Central memory CD8-positive, alpha-beta T cell (primary cell): ENCODE data around the gene AANAT.
"Not testable (repeated sequence)": the region's sequence is repeated elsewhere in the genome, so short reads cannot be mapped to it uniquely, and the experiment has no call there.

Experiments
- ATAC-seq: fragments of 150-1000 bp; cut with Tn5 transposase; replicated peaks from 2 replicates; pipeline ENCODE4 v1.10.0; 2022; ENCODE audit warnings: mild to moderate bottlenecking, moderate FRiP score, moderate number of reproducible peaks; ENCODE audit not compliant: poor library complexity, severe bottlenecking; ENCODE audit errors: extremely low read depth
- DNase-seq, 2 donors: peaks; one replicate each; pipeline ENCODE4 v3.0.0; 2021; ENCODE audit warnings: low spot score in 2 of 2
- H3K27ac Mint-ChIP-seq: one replicate; pipeline ENCODE4 v1.8.0; 2022; ENCODE audit warnings: low read depth, mild to moderate bottlenecking, moderate library complexity, mixed read lengths
- H3K27me3 Mint-ChIP-seq: one replicate; pipeline ENCODE4 v1.8.0; 2022; ENCODE audit warnings: mixed read lengths
- H3K36me3 Mint-ChIP-seq: one replicate; pipeline ENCODE4 v1.8.0; 2022; ENCODE audit warnings: mild to moderate bottlenecking, moderate library complexity, mixed read lengths; ENCODE audit not compliant: insufficient read depth
- H3K4me1 Mint-ChIP-seq: one replicate; pipeline ENCODE4 v1.8.0; 2022; ENCODE audit warnings: mixed read lengths
- H3K4me3 Mint-ChIP-seq: one replicate; pipeline ENCODE4 v1.8.0; 2022; ENCODE audit warnings: mild to moderate bottlenecking, moderate library complexity, mixed read lengths
- H3K9me3 Mint-ChIP-seq: one replicate; pipeline ENCODE4 v1.8.0; 2022; ENCODE audit warnings: mixed read lengths

The AANAT gene

DNA sequence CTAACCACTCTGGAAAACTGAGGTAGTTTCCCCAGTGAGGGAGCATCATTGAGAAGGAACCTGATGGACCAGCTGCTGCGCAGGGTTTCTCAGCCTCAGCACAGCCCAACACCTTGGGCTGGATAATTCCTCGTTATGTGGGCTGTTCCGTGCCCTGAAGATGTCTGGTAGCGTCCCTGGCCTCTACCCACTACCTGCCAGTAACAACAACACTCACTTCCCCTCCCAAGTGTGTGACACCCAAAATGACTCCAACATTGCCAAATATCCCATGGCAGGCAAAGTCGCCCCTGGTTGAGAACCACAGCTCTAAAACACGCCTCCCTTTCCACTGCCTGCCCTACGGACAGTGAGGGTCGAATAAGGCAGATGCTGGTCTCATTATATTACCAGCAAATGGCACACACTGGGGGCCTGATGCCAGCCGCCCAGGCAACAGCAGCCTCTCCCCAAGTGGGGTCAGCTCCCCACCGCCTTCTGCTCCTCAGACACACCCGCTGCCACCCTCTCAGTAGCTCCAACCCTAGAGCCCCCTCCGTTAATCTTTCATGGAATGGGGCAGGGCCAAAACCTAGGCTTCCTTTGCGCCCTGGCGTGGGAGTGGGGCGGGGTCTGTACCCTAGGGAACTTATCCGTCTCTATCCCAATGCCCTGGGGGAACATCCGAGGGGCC, 32.8 kb downstream of the AANAT start:
- no peak for DNase-seq
- peaks cover 49% of the 10 kb centered on the region for H3K4me1 Mint-ChIP-seq
- peak overlapping the region; percentile 87 for H3K4me3 Mint-ChIP-seq
- H3K36me3 Mint-ChIP-seq = peaks cover 14% of the 10 kb centered on the region
- no peak for ATAC-seq
- H3K9me3 Mint-ChIP-seq = no peaks in the 10 kb centered on the region
- H3K27ac Mint-ChIP-seq = peak overlapping the region; percentile 95
- H3K27me3 Mint-ChIP-seq = no peaks in the 10 kb centered on the region

DNA sequence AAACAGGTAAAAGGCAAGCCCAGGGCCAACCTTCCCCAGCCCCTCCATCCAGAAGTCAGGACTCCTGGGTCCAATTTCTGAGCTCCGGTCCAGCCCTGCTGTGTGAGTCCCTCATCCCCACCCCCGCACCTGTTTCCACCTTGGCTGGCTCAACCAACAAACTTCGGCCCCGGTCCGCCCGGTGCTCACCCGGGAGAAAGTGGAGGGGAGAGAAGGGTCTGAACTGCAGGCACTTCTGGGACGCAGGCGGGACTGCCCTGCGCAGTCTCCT, 33.3 kb downstream of the AANAT start:
- peak overlapping the region; percentile 95 for H3K27ac Mint-ChIP-seq
- no peaks in the 10 kb centered on the region for H3K9me3 Mint-ChIP-seq
- peaks cover 49% of the 10 kb centered on the region for H3K4me1 Mint-ChIP-seq
- H3K27me3 Mint-ChIP-seq = no peaks in the 10 kb centered on the region
- DNase-seq = no peak
- ATAC-seq = peak; percentile 17
- peaks cover 14% of the 10 kb centered on the region for H3K36me3 Mint-ChIP-seq
- peak overlapping the region; percentile 87 for H3K4me3 Mint-ChIP-seq

DNA sequence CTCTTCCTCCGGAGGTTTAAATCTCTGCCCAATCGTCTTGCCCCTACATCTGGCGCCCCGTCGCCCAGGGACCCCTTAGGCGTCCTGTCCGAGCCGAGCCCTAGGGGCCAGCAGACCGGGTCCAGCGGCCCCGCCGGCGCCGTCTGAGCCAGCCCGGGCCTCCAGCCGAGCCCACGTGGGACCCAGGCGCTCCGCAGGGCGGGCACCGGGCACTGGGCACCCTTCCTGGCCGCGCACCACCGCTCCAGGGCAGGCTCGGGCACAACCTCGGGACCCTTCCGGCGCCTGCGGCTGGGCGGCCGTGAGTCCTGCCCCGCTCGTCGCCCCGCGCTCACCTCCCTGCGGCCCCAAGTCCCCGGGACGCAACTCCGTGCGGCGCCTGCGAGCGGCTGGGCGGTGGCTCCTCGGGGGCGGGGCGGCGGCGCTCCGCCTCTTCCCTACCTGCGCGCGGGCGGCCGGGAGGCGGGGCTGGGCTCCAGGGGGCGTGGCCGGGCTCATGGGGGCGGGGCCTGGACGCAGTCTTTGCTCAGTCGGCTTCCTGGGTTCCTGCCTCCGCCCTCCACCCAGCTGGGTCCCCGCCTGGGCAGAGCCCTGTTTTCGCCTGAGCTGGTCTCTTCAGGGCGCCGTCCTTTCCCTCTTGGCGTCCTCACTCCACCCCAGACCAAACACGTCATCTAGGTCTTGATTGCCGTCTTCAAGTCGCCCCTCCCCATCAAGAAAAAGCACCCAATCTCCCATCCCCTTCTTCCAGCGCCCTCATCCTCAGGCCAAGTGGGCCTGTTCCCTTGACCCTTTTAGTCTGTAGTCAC, 33.8 kb downstream of the AANAT start, which contains the start of gene RHBDF2:
TSS of gene RHBDF2 (minus strand) at position 406 of the 809 bp plus-strand sequence. CDS start 19,899 bp downstream, outside the sequence.
- ATAC-seq (peak; percentile 78), DNase-seq (peak; percentile 96 to 98)
- H3K27me3 Mint-ChIP-seq = no peaks in the 10 kb centered on the region
- H3K27ac Mint-ChIP-seq = peak within 1 kb of the TSS; percentile 95
- peaks cover 52% of the 10 kb centered on the region for H3K4me1 Mint-ChIP-seq
- peak within 1 kb of the TSS; percentile 87 for H3K4me3 Mint-ChIP-seq
- H3K9me3 Mint-ChIP-seq = no peaks in the 10 kb centered on the region
- H3K36me3 Mint-ChIP-seq = peaks cover 14% of the 10 kb centered on the region

DNA sequence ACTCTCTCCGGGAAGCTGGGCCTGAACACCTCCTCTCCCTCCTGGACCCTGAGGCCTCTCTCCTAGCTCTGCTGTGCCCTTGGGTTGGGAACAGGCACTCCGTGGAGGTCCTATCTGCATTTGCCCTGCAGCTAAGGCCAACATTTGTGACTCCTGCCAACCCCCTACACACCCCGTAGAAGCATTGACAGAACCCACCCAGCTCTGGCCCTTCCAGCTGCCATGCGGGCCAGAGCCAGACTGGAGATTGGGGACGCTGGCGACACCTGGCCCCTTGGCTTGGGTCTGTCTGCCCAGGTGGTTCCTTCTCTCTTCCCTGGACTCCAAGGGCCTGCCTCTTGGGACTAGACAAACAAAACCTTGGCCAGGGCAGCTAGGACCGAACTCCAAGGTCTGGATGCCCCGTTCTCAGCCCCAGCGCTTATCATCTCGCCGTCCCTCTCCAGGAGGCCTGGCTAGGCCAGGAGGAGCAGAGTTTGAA, 34.5 kb downstream of the AANAT start:
- H3K36me3 Mint-ChIP-seq = peaks cover 11% of the 10 kb centered on the region

DNA sequence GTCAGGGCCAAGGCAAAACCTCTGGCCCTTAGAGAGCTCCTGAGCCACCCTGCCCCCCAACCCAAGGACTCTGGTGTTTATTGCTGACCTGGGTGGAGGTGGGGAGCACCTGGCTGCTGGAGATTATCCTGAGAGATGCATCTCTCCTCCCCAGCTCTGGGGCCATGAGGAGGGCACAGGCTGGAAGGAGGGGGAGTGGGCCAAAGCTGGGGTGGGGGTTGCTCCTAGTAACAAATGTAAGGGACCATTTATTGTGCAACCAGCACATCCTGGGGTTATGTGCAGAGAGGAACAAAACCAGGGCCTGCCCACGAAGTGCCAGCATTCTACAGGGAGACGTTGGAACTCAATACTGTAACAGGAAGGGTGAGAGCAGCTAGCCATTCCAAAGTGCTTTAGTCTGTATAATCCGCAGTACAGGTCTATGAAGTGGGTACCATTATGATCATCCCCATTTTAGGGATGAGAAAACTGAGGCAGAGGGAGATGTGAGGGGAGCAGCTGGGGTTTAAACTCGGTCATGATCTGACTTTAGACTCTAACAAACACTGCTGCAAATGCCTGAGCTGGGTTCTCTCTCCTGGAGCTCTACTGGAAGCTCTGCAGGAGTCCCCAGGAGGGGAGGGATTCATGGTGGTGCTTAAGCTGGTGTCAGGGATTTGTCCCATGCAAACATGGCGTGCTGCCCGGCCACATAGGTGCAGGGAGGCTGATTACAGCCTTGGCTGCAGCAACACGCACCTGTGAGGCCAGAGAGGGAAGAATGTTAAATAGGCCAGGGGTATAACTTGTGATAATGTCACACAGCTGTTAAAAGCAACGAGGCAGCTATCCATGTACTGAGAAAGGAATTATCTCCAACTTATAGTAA, 35.2 kb downstream of the AANAT start:
- H3K36me3 Mint-ChIP-seq = peaks cover 11% of the 10 kb centered on the region
- no peak for DNase-seq
- peak overlapping the region; percentile 87 for H3K4me3 Mint-ChIP-seq
- no peak for ATAC-seq
- no peaks in the 10 kb centered on the region for H3K27me3 Mint-ChIP-seq
- H3K9me3 Mint-ChIP-seq = no peaks in the 10 kb centered on the region
- peak overlapping the region; percentile 95 for H3K27ac Mint-ChIP-seq
- H3K4me1 Mint-ChIP-seq = peaks cover 46% of the 10 kb centered on the region

More for the DNA sequence above, 34.5 kb downstream of the AANAT start:
- no peaks in the 10 kb centered on the region for H3K9me3 Mint-ChIP-seq
- no peaks in the 10 kb centered on the region for H3K27me3 Mint-ChIP-seq
- peak overlapping the region; percentile 87 for H3K4me3 Mint-ChIP-seq
- H3K27ac Mint-ChIP-seq = peak overlapping the region; percentile 95
- ATAC-seq = no peak
- no peak for DNase-seq
- H3K4me1 Mint-ChIP-seq = peaks cover 53% of the 10 kb centered on the region

DNA sequence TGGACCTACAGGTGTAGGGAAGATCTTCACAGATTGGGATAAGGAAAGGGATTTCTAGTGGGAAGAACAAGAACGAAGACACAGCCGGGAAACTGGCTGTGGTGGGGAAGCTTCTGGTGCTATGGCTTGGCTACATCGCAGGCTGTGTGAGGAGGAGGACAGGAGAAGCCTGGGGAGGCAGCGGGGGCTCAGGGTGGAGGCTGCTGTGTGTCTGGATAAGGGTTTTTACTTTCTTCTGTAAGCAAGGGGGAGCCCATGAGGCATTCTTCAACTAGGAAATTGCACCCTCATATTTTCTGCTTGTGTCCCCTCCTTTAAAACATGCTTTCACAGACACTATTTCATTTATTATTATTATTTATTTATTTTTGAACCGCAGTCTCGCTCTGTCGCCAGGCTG, 36.7 kb downstream of the AANAT start:
- ATAC-seq (no peak), DNase-seq (no peak)
- Mint-ChIP-seq H3K27ac (no peak overlapping the region), H3K4me3 (no peak overlapping the region), H3K36me3 (peaks cover 7% of the 10 kb centered on the region), H3K27me3 (no peaks in the 10 kb centered on the region), H3K9me3 (no peaks in the 10 kb centered on the region), H3K4me1 (peaks cover 33% of the 10 kb centered on the region)

DNA sequence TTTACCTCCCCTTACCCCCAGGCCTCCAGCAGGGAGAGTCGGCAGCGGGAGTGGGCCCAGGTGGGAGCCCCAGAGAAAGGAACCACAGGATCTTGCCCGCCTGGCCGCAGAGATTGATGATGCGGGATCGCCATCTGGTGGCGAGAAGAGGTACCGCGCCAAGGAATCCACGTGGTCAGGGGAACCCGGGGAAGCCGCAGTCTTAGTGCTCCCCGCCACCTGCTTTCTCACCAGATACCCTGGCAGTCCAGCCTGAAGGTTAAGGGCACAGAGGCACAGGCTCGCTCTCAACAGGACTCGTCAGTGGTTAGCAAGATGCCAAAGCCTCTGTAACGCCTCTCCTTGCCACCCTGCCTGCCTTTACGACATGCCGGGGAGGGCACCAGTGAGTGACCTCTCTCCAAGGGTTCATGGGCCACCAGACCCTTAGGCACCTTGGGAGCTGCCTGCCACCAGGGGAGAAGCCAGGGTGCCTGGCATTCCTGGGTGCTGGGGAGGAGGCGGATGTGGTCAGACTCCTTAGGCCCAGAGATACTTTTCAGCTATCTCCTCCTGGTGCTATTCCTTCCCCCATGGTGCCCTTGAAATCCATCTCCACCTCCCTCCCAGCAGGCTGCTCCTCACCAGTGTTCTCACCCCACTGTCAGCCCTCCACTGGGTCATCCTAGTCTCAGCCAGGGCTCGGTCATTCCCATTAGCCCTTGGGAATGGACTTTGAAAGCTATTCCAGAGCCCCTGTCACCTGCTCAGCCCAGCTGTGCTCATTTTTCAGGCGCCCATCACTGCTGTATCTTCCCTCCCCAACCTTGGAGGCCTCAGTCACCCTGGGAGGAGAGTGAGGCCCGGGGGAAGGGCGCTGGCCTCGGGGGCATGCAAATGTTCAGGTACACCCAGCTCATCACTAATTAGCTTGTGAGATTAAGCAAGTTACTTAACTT, 39.3 kb downstream of the AANAT start:
- Mint-ChIP-seq H3K4me1 (peaks cover 18% of the 10 kb centered on the region), H3K4me3 (no peak overlapping the region), H3K36me3 (peaks cover 1% of the 10 kb centered on the region), H3K9me3 (no peaks in the 10 kb centered on the region), H3K27me3 (no peaks in the 10 kb centered on the region), H3K27ac (no peak overlapping the region)
- ATAC-seq = peak; percentile 78
- DNase-seq = peak; percentile 88 to 95

DNA sequence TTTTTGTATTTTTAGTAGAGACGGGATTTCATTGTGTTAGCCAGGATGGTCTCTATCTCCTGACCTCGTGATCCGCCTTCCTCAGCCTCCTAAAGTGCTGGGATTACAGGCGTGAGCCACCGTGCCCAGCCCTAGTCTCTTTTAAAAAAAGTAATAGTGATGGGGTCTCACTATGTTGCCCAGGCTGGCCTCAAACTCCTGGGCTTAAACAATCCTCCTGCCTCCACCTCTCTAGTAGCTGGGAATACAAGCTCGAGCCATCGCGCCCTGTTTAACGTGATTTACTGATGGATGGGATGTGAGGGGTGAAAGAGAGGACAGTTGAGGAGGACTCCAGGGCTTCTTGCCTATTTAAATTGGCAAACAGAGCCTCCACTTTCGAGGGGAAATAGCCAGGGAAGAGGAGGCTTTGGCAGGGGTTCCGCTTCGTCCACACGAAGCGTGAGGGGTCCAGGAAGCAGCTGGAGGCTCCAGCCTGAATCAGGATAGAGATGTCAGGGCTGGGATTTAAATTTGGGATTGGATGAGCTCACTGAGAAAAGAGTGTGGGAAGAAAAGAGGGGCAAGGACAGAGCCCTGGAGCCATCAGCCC, 41.2 kb downstream of the AANAT start:
- H3K9me3 Mint-ChIP-seq, H3K27me3 Mint-ChIP-seq, H3K36me3 Mint-ChIP-seq, DNase-seq, H3K4me3 Mint-ChIP-seq, ATAC-seq: not testable (repeated sequence)
- peak overlapping the region; percentile 5 for H3K27ac Mint-ChIP-seq
- H3K4me1 Mint-ChIP-seq = peaks cover 26% of the 10 kb centered on the region

DNA sequence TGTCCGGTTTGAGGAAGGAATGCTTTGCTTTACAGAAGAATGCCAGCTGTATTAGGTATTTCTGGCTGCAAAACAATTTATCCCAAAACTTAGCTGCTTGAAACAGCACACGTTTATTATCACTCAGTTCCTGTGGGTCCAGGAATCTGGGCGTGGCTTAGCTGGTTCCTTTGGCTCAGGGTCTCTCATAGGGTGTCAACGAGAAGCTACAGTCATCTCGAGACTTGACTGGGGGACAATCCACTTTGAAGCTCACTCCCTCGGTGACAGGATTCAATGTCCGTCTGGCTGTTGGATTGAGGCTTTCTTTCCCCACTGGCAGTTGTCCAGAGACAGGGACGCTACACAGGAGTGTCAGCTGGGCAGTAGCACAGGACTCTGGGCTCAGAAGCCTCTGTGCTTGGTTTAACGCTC, 43.4 kb downstream of the AANAT start:
- H3K36me3 Mint-ChIP-seq = peaks cover 12% of the 10 kb centered on the region
- no peaks in the 10 kb centered on the region for H3K9me3 Mint-ChIP-seq
- no peak overlapping the region for H3K4me3 Mint-ChIP-seq
- no peak for ATAC-seq
- no peak for DNase-seq
- H3K4me1 Mint-ChIP-seq = peaks cover 38% of the 10 kb centered on the region
- H3K27me3 Mint-ChIP-seq = no peaks in the 10 kb centered on the region
- peak overlapping the region; percentile 41 for H3K27ac Mint-ChIP-seq

DNA sequence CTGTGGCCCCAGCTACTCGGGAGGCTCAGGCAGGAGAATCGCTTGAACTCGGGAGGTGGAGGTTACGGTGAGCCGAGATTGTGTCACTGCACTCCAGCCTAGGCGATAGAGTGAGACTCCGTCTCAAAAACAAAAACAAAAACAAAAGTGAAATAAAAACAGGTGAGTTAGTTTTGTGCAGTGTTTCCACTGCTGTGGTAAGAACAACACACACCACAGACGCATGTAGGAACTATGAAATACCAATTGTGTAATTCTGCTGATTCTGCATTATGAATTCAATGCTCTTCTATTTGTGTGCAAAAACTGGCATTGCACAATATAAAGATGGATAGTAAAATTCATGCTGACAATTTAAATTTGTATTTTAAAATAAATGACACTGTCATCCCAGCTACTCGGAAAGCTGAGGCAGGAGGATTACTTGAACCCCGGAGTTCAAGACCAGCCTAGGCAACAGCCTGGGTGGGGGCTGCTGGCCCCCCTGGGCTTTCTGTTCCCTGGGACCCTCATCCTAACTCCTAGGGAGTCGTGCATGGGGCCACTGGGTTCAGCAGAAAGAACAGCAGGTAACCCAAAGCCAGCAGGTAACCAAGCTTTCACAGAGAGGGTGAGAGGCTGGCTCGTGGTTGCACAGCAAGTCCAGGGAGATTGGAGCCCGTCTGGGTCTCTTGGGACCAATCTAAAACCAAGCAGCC, 44.4 kb downstream of the AANAT start:
- ATAC-seq = no peak

More for the DNA sequence above, 44.4 kb downstream of the AANAT start:
- H3K36me3 Mint-ChIP-seq = peaks cover 12% of the 10 kb centered on the region
- H3K27ac Mint-ChIP-seq = peak overlapping the region; percentile 41
- no peaks in the 10 kb centered on the region for H3K27me3 Mint-ChIP-seq
- DNase-seq = no peak
- peaks cover 31% of the 10 kb centered on the region for H3K4me1 Mint-ChIP-seq
- H3K9me3 Mint-ChIP-seq = no peaks in the 10 kb centered on the region
- H3K4me3 Mint-ChIP-seq = no peak overlapping the region
